ENCODE data around the gene UBAC1. TPM values are rescaled to one million over a fixed set of nuclear protein-coding genes. Genes with fewer than 3 reads are reported as not detected.

Gene UBAC1
- total and polyA plus RNA-seq, 11 donors, result 71.1 to 140 (median 100) TPM

- TF ChIP-seq CTCF (IDR thresholded peaks at IDR 0.05), result no peak
- TF ChIP-seq POLR2A (IDR thresholded peaks at IDR 0.05), result no peak
- peaks cover 3 to 23% (median 10%) of the 10 kb centered on the region in 12 donors for H3K4me1 ChIP-seq
- intact Hi-C loops (cut with DNase I), result no loop called here
- WGBS, 4 donors, result 80 to 90% (median 88%) methylated on average over 9 to 15 of the region's 15 CpGs
- H3K27me3 ChIP-seq, result no peaks in the 10 kb centered on the region
- H3K4me3 ChIP-seq, result no peak overlapping the region
- ATAC-seq, result no peak
- DNase-seq, result peak in 1 of 5 donors; percentile 53
- H3K9me3 ChIP-seq, result no peaks in the 10 kb centered on the region
- H3K36me3 ChIP-seq, result no peaks in the 10 kb centered on the region
- no peak overlapping the region for H3K27ac ChIP-seq
These were observed 25.4 kb upstream of the UBAC1 start for GRCh38 chr9:135986605-135987004.

- no peaks in the 10 kb centered on the region for H3K27me3 ChIP-seq
- H3K4me1 ChIP-seq, result peaks cover 3 to 16% (median 9%) of the 10 kb centered on the region in 12 donors
- peak in 1 of 5 donors; percentile 52 for DNase-seq
- no peak overlapping the region for H3K4me3 ChIP-seq
- intact Hi-C loops (cut with DNase I), result no loop called here
- no peaks in the 10 kb centered on the region for H3K9me3 ChIP-seq
- H3K36me3 ChIP-seq, result no peaks in the 10 kb centered on the region
- TF ChIP-seq CTCF (IDR thresholded peaks at IDR 0.05), result no peak
- no peak for TF ChIP-seq POLR2A (IDR thresholded peaks at IDR 0.05)
- 92 to 97% (median 94%) methylated on average over 14 to 21 of the region's 21 CpGs for WGBS, 4 donors
- no peak overlapping the region for H3K27ac ChIP-seq
- ATAC-seq, result no peak
These were observed 24.7 kb upstream of the UBAC1 start for GRCh38 chr9:135985889-135986288.

- TF ChIP-seq POLR2A (IDR thresholded peaks at IDR 0.05) (no peak), CTCF (IDR thresholded peaks at IDR 0.05) (no peak)
- Histone ChIP-seq H3K27me3 (no peaks in the 10 kb centered on the region), H3K36me3 (no peaks in the 10 kb centered on the region), H3K4me3 (no peak overlapping the region), H3K27ac (no peak overlapping the region), H3K4me1 (peaks cover 3 to 13% (median 8%) of the 10 kb centered on the region in 12 donors), H3K9me3 (no peaks in the 10 kb centered on the region)
- intact Hi-C loops (cut with DNase I), result no loop called here
- no peak for ATAC-seq
- WGBS, 4 donors, result 91 to 97% (median 92%) methylated on average over 13 to 14 of the region's 14 CpGs
- no peak for DNase-seq
These were observed 24.2 kb upstream of the UBAC1 start for GRCh38 chr9:135985459-135985774.

GRCh38 chr9:135984072-135984710 is 23.0 kb upstream of the UBAC1 start:
- H3K27me3 ChIP-seq, result peaks cover 0 to 2% (median 0%) of the 10 kb centered on the region in 9 donors
- no peak for ATAC-seq
- TF ChIP-seq CTCF (IDR thresholded peaks at IDR 0.05) (no peak), POLR2A (IDR thresholded peaks at IDR 0.05) (no peak)
- H3K4me3 ChIP-seq, result no peak overlapping the region
- no peak overlapping the region for H3K27ac ChIP-seq
- peaks cover 0 to 10% (median 6%) of the 10 kb centered on the region in 12 donors for H3K4me1 ChIP-seq
- DNase-seq, result no peak
- H3K36me3 ChIP-seq, result no peaks in the 10 kb centered on the region
- intact Hi-C loops (cut with DNase I), result no loop called here
- WGBS, 4 donors, result 61 to 72% (median 66%) methylated on average over 22 of the region's 22 CpGs
- no peaks in the 10 kb centered on the region for H3K9me3 ChIP-seq
